ENCODE results near the gene LGALSL. TPM values are rescaled to one million over a fixed set of nuclear protein-coding genes. Genes with fewer than 3 reads are reported as not detected.

The LGALSL gene
- total and polyA plus RNA-seq, 5 experiments from 2014 or later = 0.32 to 1.4 (median 0.73) TPM

DNA sequence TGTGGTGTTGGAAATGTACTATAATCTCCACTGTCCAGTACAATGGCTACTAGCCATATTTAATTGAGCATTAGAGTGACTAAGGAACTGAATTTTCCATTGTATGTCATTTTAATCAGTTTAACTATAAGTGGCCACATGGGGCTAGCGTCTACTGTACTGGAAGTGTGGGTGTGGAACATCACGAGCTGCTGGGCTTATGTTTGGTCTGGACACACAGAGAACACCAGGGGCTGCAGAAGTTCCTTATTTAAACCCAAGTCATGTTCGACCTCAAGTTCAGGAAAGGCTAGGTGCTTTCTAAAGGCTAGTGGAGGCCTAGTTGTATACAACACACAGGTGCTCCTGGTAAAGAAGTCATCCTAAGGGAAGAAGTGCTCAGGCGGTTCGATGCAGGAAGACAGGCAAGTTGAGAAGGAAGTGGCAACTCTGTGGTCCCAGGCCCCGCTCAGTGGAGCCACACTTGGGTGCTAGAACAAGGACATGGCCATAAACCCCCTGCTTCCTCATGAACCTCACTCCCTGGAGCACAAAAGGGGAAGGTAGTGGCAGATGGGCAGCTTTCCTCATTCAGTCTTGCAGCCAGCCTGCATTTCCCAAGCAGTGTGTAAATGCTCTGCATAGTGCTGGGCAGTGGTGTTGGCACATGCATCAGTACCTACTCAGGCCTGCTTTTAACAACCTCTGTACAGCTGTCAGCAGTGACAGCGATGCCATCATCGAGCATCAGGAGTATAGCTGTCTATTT lies 13.3 kb downstream of the LGALSL start:
- POLR2A ChIA-PET = no interaction called here
- DNase-seq = no peak

DNA sequence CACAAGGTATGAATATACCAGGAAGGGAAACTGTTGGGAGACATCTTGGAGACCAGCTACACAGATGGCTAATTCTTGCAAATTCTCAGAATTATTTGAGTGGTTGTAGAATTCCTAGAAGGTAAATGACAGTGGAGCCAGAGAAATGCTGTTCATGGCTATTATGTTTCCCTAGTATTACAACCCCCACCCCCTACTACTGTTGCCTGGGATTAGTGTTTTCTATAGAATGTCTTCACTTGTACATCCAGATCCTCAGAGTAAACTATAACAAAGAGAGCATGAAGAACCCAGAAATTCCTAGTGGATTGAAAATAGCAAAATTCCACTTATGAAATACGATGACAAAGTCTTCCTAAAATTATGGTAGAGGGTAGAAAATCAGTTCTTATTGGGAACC lies 15.3 kb downstream of the LGALSL start:
- no peaks in the 10 kb centered on the region for H3K36me3 Mint-ChIP-seq
- POLR2A ChIA-PET = no interaction called here
- peaks cover 0 to 7% (median 3%) of the 10 kb centered on the region in 4 donors for H3K4me1 Mint-ChIP-seq
- DNase-seq (no peak), ATAC-seq (no peak)
- no peaks in the 10 kb centered on the region for H3K9me3 Mint-ChIP-seq
- H3K4me3 Mint-ChIP-seq = no peak overlapping the region
- peaks cover 0 to 6% (median 0%) of the 10 kb centered on the region in 5 donors for H3K27me3 Mint-ChIP-seq
- H3K27ac Mint-ChIP-seq = no peak overlapping the region

More for the DNA sequence above, 13.3 kb downstream of the LGALSL start:
- Mint-ChIP-seq H3K27ac (no peak overlapping the region), H3K9me3 (no peaks in the 10 kb centered on the region), H3K4me3 (no peak overlapping the region), H3K36me3 (no peaks in the 10 kb centered on the region), H3K27me3 (peaks cover 0 to 6% (median 0%) of the 10 kb centered on the region in 5 donors), H3K4me1 (peaks cover 0 to 3% (median 0%) of the 10 kb centered on the region in 4 donors)
- no peak for ATAC-seq

DNA sequence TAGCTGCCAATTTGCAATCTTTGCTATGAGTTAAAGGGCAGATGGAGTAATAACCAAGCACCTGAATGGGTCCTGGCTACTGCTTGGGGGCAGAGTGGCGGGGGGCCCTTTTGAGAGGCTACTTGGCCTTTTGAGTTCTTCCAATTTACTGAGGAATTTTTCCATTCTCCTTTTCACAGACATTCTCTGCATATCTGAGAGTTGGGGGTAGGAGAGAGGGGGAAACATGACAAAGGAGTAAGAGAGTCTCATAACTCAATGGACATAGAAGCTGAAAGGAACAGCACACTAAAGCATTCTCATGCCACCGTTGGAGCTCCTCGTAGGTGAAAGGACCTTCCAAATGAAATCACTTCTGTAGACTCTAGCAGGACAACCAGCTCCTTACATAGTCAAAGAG lies 16.1 kb downstream of the LGALSL start:
- H3K9me3 Mint-ChIP-seq = no peaks in the 10 kb centered on the region
- ATAC-seq (no peak), DNase-seq (no peak)
- peaks cover 0 to 6% (median 1%) of the 10 kb centered on the region in 5 donors for H3K27me3 Mint-ChIP-seq
- POLR2A ChIA-PET = no interaction called here
- H3K4me3 Mint-ChIP-seq = no peak overlapping the region
- H3K4me1 Mint-ChIP-seq = peaks cover 5 to 11% (median 7%) of the 10 kb centered on the region in 4 donors
- H3K36me3 Mint-ChIP-seq = no peaks in the 10 kb centered on the region
- H3K27ac Mint-ChIP-seq = no peak overlapping the region

DNA sequence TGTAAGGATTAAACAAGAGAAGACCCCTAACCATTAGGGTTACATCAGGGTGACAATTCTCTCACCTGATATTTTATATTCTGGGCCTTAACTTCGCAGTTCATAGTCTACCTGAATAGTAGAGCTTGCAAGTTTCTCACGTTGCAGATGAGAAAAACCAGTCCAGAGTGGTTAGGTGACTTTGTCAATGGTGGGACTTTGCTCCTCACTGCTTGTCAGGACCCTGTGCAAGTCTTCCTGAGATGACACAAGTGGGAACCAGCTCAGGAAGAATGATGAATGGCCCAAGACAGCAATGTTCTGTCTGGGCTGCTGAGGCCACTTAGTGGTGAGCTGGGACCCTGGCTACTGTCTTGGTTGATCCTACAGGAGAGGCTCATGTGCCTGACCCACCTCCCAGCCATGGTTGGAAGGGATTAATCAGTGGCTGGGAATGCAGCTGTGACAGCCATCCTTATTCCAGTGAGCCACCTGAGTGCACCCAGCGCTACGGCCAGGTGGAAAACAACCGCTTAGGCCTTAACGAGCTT lies 16.9 kb downstream of the LGALSL start:
- Mint-ChIP-seq H3K36me3 (no peaks in the 10 kb centered on the region), H3K4me3 (no peak overlapping the region), H3K27ac (no peak overlapping the region), H3K9me3 (no peaks in the 10 kb centered on the region), H3K4me1 (peaks cover 5 to 11% (median 7%) of the 10 kb centered on the region in 4 donors), H3K27me3 (peaks cover 0 to 6% (median 0%) of the 10 kb centered on the region in 5 donors)
- ATAC-seq (no peak), DNase-seq (no peak)
- POLR2A ChIA-PET = no interaction called here

DNA sequence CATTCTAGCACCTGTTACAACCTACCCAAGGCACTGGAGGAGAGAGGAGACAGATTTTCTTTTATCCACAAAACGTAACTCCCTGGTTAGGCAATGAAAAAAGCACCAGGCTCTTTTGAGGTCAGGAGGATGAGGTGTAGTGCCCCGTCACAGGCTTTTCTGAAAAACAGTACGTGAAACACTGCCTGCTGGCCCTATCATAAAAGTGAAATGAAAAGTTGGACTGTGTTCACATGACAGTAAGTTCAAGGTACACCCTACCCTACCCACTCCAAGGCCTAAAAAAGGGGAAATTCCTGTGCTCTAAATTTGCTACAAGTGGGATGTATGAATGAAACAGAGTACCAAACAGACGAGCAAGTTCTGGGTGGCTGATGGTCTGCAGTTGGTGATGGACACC lies 17.6 kb downstream of the LGALSL start:
- H3K27ac Mint-ChIP-seq = no peak overlapping the region
- no peak overlapping the region for H3K4me3 Mint-ChIP-seq
- DNase-seq (no peak), ATAC-seq (no peak)
- H3K9me3 Mint-ChIP-seq = no peaks in the 10 kb centered on the region
- POLR2A ChIA-PET = no interaction called here
- peaks cover 5 to 11% (median 7%) of the 10 kb centered on the region in 4 donors for H3K4me1 Mint-ChIP-seq
- H3K27me3 Mint-ChIP-seq = peaks cover 0 to 6% (median 0%) of the 10 kb centered on the region in 5 donors
- H3K36me3 Mint-ChIP-seq = no peaks in the 10 kb centered on the region

DNA sequence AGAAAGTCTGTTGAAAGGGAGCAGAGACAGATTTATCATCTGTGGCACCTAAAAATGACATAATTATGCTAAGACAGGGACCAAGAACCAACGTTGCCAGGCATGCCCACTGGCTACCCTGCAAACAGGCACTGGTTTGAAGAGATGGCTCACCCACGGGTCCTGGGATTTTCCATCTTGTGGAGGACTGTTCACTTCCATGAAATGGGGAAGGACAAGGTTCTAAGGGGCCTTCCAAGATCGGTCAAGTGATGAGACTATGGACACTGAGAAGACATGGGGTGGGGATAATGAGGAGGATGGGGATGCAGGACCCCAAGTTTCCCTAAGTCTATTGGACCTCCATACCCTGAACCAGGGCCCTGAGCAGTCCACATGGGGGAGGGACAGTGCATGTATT lies 18.9 kb downstream of the LGALSL start:
- DNase-seq (no peak), ATAC-seq (no peak)
- H3K36me3 Mint-ChIP-seq = no peaks in the 10 kb centered on the region
- H3K27ac Mint-ChIP-seq = no peak overlapping the region
- H3K4me3 Mint-ChIP-seq = no peak overlapping the region
- peaks cover 5 to 9% (median 7%) of the 10 kb centered on the region in 4 donors for H3K4me1 Mint-ChIP-seq
- H3K9me3 Mint-ChIP-seq = no peaks in the 10 kb centered on the region
- peaks cover 0 to 6% (median 0%) of the 10 kb centered on the region in 5 donors for H3K27me3 Mint-ChIP-seq
- POLR2A ChIA-PET = no interaction called here

DNA sequence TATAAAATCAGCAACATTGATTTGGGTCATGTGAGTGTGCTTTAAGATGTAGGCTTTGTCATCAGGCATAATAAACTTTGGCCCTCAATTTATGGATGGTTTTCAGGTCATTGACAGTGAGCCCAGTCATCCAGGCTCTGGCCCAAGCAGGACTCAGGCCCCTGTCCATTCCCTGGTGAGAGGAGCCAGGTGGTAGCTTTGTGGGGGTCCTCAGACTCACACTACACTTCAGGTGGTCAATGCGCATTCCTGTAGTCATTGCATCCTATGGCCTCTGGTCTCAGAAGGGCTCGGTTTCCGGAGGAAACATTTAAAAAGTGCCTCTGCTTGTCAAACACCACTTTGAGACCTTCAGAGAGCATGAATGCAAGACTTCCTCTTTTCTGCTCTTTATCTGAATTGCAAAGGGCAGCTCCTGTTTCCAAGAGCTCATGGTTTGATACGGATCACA lies 20.2 kb downstream of the LGALSL start:
- peak overlapping the region in 1 of 10 donors; percentile 48 for H3K4me3 Mint-ChIP-seq
- H3K9me3 Mint-ChIP-seq = no peaks in the 10 kb centered on the region
- H3K27me3 Mint-ChIP-seq = peaks cover 0 to 2% (median 0%) of the 10 kb centered on the region in 5 donors
- peak overlapping the region in 4 of 10 donors; percentile 62 to 85 (median 74) for H3K27ac Mint-ChIP-seq
- H3K4me1 Mint-ChIP-seq = peaks cover 6 to 18% (median 9%) of the 10 kb centered on the region in 4 donors
- no peak for ATAC-seq
- POLR2A ChIA-PET = no interaction called here
- H3K36me3 Mint-ChIP-seq = no peaks in the 10 kb centered on the region
- DNase-seq = no peak

DNA sequence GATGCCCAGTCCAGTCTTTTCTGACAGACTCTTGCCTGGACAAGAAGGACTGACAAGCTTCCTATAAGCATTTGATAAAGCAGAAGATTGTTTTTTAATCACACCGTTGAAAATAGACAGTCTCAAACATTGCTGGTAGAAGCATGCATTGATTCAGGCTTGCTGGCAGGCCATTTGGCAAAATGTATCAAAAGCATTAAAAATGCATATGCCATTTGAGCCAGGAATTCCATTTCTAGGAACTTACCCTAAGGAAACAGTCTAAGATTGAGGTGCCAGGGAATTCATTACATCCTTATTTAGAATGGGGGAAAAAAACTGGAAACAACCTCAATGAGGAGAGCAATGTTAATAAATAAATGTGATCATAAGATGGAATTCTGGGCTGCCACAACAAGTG lies 20.7 kb downstream of the LGALSL start:
- peaks cover 6 to 18% (median 9%) of the 10 kb centered on the region in 4 donors for H3K4me1 Mint-ChIP-seq
- DNase-seq = no peak
- H3K36me3 Mint-ChIP-seq = no peaks in the 10 kb centered on the region
- H3K27me3 Mint-ChIP-seq = peaks cover 0 to 2% (median 0%) of the 10 kb centered on the region in 5 donors
- H3K27ac Mint-ChIP-seq = peak overlapping the region in 4 of 10 donors; percentile 62 to 85 (median 74)
- no peaks in the 10 kb centered on the region for H3K9me3 Mint-ChIP-seq
- POLR2A ChIA-PET = no interaction called here
- no peak for ATAC-seq
- peak overlapping the region in 1 of 10 donors; percentile 48 for H3K4me3 Mint-ChIP-seq

DNA sequence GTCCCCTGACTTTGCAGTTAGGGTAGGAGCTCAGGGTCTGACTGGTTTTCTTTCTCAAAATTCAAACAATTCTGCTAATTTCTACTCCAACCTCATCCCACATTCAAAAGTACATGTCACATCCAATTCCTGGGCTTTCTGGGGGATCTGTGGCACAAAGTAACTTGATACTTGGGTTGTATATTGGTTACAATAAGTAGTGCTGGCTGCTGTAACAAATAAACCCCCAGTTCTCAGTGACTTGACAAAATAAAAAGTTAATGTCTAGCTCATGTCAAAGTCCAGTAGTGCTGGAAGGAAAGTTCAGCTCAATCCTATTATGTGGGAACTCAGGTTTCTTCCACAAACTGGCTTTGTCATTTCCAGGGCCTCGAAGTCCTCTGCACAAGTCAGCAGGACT lies 23.1 kb downstream of the LGALSL start:
- H3K27ac Mint-ChIP-seq = no peak overlapping the region
- POLR2A ChIA-PET = no interaction called here
- no peaks in the 10 kb centered on the region for H3K36me3 Mint-ChIP-seq
- no peak overlapping the region for H3K4me3 Mint-ChIP-seq
- DNase-seq (no peak), ATAC-seq (no peak)
- H3K9me3 Mint-ChIP-seq = no peaks in the 10 kb centered on the region
- peaks cover 6 to 18% (median 9%) of the 10 kb centered on the region in 4 donors for H3K4me1 Mint-ChIP-seq
- H3K27me3 Mint-ChIP-seq = peaks cover 0 to 2% (median 0%) of the 10 kb centered on the region in 5 donors

DNA sequence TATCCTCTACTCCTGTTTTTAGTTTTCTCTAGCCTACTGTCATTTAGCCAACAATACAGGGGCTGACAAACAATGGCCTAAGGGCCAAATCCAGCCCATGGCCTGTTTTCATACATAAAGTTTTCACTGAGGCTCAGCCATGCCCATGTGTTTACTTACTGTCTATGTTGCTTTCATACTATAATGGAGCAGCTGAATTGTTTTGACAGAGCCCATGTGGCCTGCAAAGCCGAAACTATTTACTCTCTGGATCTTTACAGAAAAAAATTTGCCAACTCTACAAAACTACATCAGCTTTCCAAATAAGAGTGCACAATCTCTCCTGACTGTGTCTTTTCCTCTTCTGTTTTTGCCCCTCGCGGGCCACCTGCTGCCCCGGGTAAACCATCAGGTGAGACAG lies 24.0 kb downstream of the LGALSL start:
- Mint-ChIP-seq H3K36me3 (no peaks in the 10 kb centered on the region), H3K27me3 (peaks cover 0 to 2% (median 0%) of the 10 kb centered on the region in 5 donors), H3K4me3 (no peak overlapping the region), H3K27ac (no peak overlapping the region), H3K9me3 (no peaks in the 10 kb centered on the region), H3K4me1 (peaks cover 6 to 18% (median 9%) of the 10 kb centered on the region in 4 donors)
- POLR2A ChIA-PET = no interaction called here
- no peak for DNase-seq
- no peak for ATAC-seq

DNA sequence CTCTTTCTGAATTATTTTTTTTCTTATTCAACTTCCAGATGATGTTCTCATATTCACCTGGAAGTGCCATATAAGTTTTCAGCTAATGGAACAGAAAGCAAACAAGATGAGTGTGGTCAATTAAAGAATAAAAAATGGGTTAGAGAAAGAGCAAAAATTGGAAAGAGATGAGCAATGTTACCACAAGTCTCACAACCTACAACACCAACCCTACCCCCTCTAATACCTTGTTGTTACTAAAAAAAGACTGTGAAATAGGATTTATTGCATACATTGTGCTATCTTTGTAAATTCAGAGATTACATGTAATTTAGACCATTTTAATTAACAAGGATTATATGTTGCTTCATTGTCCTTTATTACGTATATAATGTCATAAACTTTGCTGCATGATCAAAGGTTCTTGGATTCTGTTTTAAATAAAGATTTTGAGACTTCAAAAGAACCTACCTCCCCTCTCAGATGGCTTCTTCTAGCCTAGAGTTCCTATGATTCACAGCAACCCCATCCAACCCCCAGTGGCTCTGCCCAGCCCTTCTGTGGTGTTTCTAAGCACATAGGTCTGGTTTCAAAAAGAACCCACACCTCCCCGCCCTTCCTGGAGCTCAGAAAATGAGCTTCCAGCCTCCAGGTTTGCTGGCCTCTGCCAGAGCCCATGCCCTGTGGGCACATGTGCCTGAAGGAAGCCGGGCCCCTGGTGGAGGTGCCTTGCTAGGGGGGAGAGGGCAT lies 24.7 kb downstream of the LGALSL start:
- no peak for ATAC-seq
- peaks cover 0 to 2% (median 0%) of the 10 kb centered on the region in 5 donors for H3K27me3 Mint-ChIP-seq
- POLR2A ChIA-PET = no interaction called here
- no peak for DNase-seq
- no peaks in the 10 kb centered on the region for H3K36me3 Mint-ChIP-seq
- H3K9me3 Mint-ChIP-seq = no peaks in the 10 kb centered on the region
- no peak overlapping the region for H3K4me3 Mint-ChIP-seq
- peaks cover 6 to 18% (median 9%) of the 10 kb centered on the region in 4 donors for H3K4me1 Mint-ChIP-seq
- H3K27ac Mint-ChIP-seq = no peak overlapping the region

DNA sequence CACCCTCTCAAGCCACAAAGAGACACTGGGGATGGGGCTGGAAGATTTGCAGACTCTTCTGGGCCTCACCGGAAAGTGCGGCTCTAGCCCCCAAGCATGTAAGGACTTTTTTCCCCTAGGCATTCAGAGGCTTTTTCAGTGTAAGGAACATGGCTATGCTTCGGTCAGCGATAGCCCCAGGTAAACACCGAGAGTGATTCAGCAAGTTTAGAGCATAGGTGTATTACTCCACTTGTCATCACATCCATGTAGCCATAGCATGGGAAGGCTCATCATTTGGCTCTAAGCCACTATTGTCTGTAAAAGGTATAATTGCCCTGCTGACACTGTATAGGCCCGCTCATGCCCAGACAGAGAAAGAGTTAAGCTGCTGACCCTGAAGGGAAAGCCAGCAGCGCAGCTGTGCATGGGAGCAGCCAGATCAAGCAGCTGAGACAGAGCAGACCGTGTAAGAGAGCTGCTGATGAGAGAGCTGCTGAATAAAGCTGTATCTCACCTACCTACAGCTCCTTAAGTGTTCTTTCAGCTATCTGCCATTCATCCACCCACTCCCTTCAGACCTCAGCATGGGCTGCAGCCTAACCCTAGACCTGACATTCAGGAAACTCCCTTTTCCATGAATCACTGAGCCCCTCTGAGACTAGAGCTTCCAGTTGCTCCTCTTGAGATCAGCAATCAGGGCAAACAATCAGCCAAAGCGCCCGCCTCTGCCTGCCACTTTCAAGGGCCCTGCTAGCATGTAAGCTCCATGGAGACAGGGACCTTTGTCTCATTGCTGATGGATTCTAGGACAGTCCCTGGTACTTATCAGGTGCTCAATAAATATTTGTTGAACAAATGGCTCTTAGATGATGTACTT lies 25.5 kb downstream of the LGALSL start:
- ATAC-seq (no peak), DNase-seq (no peak)
- Mint-ChIP-seq H3K4me1 (peaks cover 2 to 14% (median 4%) of the 10 kb centered on the region in 4 donors), H3K36me3 (no peaks in the 10 kb centered on the region), H3K9me3 (no peaks in the 10 kb centered on the region), H3K4me3 (no peak overlapping the region), H3K27ac (peak overlapping the region in 1 of 10 donors; percentile 77), H3K27me3 (peaks cover 0 to 2% (median 0%) of the 10 kb centered on the region in 5 donors)
- POLR2A ChIA-PET = no interaction called here

Measured in naive thymus-derived CD8-positive, alpha-beta T cell (primary cell).